Measurements from ENCODE around the gene CDK11A.
A peak's percentile ranks its signal among the peaks of the same experiment; 100 is the strongest.
"Not testable (repeated sequence)": the region's sequence is repeated elsewhere in the genome, so short reads cannot be mapped to it uniquely, and the experiment has no call there.

The CDK11A gene

DNA sequence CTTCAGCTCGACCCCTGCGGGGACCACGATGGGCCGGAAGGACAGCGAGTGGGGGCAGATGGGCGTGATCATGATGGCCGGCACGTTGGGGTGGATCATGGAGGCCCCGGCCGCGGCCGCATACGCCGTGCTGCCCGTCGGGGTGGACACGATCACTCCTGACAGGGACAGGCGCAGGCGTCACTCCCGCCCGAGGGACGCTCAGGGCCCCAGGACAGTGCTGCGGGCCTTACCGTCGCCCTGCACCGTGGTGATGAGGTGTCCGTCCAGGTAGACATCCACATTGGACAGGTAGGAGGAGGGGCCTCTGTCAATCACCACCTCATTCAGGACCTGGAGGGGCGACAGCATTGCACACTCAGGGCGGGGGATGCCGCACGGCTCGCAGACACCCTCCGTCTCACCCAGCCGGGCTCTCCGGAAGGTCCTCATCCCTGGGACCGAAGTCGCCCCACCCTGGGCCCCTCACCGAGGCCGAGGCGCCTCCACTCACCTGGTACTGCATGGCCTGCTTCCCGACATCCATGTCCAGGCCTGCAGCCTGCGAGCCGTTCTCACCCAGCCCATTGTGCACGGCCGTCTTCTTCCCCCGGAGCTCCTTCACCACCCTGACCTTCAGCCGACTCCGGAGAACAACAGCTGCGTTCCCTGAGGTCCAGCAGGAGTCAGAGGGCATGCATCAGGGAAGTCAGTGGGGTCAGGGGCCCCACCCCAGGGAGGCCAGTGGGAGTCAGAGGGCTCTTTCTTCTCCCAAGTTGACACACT, 30.1 kb upstream of the CDK11A start:
- no peak for DNase-seq

DNA sequence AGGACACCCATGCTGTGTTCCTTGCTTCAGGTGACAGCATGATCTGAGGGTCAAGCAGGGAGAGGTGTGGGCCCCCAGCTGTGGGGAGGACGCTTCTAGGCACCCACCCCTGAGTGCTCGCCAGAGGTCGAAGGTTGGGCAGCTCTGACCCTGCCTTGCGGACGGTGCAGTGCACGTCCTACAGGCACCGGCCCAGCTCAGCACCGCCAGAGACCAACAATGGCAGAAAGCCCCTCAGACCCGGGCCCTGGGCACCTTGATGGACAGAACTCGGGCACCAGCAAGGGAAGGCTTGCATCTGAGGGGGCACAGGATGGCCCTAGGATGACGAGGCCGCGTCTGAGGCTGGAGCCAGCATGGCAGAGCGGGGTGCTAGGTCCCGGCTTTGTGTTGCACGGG, 29.4 kb upstream of the CDK11A start:
- DNase-seq = no peak

DNA sequence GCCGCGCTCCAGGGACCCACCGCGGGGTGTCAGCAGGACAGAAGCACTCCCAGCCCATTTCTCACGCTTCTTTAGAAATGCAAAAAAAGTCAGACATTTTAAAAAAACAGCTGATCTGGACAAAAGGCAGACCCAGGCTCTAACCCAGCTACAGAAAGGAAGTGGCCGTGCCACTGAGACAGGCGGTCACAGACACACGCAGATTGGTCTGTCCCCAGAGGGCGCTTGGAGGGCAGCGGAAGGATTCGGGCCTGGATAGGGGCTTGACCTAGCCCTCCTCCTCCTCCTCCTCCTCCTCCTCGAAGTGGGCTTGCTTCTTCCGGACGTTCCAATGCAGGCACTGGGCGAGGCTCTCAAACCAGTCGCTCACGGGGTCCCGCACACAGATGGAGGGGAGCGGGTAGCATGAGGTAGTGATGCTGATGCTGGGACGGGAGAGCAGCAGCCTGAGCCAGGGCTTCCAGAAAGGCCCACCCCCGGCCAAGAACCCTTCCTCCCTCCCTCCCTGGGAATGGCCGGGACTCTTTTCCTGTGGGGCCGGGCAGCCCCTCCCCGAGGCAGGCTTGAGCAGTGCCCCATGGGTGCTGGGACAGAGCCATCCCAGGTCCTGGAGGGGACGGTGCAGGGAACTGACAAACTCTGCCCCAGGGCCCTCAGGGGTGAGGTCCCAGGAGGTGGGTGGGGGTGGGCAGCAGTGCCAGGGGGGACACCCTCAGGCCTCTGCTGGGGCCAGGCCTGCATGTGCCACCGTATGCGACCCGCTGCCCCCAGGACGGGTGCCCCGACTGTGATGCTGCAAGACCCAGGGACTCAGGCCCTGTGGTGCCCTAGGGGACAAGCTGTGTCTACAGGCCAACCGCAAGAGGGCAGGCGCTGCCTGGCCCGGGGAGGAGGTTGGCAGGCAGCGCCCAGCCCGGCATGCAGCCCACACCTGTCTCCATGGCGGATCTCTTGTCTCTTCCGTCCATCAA, 28.8 kb upstream of the CDK11A start:
- DNase-seq = no peak

DNA sequence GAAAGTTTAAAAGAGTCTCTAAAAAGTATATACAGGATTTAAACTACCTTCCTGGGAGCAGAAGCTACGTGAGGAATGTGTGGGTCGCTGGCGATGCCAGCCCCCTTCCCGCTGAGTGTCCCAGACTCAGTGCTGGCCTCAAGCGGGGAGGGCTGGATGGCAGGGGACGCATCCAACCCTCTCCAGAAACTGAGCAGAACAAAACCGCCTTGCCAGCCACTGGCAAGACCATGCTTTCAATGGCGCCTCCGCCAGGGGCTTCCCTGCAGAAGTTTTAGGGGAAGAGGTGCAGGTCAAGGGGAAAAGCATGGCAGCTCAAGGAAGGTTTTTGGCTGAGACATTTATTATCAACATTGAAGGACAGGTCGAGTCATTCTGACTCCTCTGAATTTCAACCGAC, 28.0 kb upstream of the CDK11A start:
- DNase-seq = no peak

DNA sequence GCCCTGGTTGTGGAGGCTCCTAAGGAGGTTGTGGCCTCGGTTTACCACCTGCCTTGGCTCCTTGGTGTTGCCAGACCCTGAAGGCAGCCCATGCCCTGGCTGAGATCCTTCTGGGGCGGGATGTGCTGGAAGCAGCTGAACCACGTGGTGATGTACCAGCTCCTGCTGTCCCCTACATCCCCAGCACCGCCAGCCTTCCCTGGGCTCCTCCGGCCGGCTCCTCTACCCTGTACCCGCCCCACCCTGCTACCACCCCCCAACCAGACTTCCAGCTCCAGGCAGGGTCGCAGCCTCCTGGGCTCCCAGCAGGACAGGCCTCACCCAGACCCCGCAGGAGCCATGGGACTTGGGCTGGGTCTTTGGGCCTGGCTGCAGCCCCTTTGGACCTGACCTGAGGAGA, 25.8 kb upstream of the CDK11A start:
- not testable (repeated sequence) for DNase-seq

DNA sequence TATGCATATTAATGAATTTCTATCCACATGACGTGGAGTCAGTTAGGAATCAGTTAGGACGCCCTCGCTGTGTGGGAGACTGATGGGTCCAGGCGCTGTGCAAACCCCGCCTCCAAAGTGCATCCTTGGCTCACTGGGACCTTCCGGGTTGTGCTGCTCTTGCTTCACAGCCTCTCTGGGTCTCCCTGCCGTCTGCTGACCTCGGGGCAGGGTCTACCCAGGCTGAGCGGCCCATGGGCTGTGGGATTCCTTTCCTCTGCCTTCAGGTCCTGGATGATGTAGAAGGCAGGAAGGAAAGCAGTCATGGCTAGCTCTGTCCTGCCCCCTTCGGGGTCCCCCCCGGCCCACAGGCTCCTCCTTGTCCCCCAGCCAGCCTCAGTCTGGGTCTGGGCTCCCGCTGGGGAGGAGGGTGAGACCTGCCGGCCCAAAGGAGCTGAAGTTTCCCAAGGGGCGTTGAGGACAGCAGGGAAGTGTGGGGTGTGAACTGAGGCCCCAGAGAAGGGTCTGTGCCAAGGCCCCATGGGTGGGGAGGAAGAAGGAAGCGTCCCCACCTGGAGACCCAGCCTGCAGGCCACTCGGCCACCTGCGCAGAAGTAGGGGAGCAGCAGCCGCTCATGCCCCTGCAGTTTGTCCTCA, 24.6 kb upstream of the CDK11A start:
- no peak for DNase-seq

DNA sequence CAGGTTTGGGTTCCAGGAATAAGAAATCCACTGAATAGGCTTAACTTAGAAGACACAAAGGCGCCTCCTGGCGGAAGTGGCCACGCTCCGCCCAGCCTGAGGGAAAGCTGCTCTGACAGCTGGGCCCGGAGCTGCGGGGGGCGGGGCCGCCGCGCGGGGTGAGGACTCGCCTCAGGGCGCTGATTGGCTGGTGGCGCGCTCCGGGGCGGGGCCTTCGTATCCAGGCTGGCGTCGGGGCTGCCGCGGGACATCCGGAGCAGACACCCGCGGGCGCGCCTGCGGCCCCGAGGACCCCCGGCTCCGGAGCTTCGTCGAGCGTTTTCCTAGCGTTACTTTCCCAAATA, 22.4 kb upstream of the CDK11A start:
- DNase-seq = not testable (repeated sequence)

DNA sequence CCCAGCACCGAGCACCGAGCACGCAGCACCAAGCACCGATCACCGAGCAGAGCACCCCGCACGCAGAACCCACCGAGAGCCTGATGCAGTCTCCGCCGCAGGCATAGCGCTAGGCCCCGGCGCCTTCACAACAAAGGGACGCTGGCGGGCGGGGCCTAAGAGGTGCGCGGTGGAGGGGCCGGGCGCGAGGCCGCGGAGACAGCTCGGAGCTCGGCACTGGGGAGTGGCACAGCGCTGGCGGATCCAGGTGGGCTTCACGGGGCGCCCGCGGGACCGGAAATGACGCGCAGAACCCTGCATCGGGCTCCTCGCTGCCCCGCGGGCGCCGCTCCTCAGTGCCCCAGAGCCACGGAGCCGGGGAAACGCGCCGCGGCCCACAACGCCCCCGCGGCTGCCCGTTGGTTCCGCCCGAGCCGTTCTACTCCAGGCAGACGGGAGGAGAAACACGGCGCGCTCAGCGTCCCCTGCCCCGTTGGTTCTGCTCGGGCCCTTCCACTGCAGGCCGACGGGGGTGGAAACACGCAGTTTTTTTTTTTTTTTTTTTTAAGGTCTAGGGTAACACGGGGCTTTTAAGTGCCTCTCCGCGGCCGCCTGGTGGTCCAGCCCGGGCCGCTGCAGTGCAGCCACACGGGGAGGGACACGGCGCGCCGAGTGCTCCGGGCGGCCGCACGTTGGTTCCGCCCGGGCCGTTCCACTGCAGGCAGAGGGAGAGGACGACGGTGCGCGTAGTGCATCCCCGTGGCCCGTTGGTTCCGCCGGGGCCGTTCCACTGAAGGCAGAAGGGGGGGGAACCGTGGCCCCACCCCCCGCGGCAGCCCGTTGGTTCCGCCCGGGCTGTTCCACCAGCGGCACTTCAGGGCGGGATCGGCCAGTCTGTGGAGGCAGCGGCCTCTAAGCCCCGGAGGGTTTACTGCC, 21.8 kb upstream of the CDK11A start:
- peak; percentile 76 for DNase-seq

DNA sequence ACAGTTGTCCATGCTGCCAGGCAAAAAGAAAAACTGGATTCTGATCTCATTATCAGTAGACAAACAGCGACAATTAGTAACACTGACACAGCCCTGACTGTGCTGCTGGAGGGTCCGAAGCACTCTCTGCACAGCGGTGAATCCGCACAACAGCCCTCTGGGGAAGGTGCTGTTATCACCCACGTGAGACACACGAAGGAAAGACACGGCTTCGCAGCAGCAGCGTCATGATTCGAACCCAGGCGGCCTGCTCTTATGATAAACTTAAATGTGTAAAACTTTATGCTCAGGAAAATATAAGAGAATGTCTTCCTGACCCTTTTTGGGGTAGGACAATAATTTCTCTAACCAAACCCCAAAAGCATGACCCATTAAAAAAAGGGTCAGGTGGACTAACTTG, 18.4 kb upstream of the CDK11A start:
- DNase-seq = not testable (repeated sequence)

DNA sequence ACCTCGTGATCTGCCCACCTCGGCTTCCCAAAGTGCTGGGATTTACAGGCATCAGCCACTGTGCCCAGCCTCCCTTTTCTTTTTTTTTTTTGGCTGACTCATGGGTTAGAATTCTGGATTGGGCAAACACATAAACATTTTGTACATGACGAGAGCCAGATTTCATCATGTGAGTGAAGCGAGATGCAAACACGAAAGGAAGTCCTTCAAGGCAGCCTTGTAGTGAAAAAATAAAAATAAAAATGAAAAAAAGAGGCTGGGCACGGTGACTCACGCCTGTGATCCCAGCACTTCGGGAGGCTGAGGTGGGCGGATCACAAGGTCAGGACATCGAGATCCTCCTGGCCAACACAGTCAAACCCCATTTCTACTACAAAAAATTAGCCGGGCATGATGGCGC, 16.9 kb upstream of the CDK11A start:
- DNase-seq = not testable (repeated sequence)

DNA sequence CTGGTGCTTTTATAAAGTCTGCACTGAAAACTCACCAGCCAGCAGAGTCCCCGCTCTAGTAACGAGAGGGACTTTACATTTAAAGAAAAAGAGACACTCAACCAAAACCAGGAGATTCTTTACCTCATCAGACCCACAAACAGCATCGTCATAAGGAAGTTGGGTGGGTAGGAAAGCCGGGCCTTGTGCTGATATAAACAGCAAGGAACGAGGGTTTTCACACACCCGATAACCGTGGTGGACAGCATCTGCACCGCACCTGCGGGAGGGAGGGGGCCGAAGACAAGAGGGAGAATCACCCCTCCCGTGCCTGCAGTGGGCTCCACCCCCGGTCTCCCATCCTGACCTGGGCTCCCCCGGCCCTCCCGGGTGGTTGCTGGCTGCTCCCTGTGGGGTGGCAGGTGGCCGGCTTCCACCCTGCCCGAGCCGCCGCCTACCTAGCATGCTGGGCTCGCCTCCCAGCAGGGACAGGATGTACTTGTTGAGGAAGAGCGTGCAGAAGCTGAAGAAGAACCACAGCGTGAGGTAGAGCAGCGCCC, 14.7 kb upstream of the CDK11A start:
- DNase-seq = not testable (repeated sequence)

DNA sequence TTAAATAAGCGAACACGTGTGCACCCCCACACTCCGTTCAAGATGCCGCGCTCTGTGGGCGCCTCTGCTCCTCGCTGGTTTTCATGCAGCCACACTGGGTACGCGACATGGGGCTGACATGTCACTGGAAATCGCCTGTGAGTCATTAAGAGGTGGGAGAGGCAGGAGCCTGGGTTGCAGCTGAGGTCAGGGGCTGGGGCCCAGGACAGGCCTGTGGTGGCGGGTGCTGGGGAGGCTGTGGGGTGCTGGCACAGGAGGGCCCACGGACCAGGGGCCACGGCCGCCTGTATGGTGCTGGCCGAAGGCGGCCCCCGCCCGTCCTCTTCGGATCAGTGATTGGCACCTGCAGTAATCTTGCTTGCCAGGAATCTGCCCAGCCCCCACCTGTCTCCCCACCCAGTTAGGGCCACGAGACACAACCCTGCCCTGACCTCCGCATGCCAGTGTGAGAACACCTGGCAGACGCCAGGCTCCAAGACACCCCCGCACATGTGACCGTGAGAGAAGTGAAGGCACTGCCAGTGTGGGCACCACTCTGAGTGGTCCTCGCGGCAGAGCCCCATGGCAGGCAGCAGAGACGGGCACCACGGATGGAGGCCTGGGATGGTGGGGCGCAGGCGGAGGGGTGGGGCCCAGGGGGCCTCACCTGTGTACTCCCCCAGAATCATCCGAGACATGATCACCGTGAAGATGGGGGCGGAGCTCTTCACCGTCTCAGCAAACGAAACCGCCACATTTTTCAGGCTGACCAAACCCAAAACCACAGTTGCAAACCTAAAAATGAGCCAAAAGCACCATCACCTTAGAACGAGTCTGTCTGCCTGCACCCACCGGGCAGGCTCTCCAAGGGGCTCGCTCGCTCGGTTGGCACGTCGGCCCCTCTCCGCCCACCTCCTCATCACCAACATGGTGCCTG, 13.8 kb upstream of the CDK11A start:
- not testable (repeated sequence) for DNase-seq

DNA sequence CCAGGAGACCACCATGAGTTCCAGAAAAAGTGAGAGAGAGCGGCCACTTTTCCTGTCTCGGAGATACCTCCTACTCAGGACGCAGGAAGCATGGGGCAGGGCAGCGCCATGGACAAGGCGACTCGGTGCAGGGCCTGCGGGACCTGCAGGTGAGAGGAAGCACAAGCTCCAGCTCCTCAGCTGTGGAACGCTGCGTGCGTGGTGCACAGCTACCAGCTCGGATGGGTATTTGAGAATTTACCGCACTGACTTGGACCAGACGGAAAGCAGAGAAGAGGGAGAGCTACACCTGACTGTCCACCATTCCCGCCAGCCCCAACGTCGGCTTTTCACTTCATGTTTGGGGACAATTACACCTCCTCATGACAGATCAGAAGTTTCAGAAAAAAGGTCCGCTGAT, 8.2 kb upstream of the CDK11A start:
- no peak for DNase-seq

DNA sequence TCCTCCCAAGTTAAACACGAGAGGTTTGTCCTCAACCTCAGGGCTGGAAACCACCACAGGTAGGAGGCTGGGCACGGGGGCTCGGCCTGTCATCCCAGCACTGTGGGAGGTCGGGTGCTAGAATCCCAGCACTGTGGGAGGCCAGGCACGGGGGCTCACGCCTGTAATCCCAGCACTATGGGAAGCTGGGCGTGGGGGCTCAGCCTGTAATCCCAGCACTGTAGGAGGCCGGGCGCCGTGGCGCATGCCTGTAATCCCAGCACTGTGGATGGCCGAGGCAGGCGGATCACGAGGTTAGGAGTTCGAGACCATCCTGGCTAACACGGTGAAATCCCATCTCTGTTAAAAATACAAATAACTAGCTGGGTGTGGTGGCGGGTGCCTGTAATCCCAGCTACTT, 6.7 kb upstream of the CDK11A start:
- DNase-seq = no peak

DNA sequence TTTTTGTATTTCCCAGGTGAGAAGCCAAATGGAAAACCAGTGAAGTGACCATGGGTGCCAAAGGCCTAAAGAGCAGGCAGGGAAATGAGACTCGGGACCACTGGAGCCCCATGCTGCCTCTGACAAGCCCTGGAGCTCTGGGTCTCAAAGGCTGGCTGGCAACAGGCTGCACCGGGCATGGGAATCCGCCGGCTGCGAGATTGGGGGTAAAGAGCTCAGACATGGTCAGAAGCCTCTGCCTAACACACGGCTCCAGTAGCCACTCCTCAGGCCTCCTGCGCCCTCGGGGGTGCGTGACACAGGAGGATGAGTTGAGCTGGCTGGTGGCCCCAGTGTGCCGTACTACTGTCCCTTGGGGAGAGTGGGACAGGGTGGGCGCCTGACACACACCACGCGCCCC, 6.1 kb upstream of the CDK11A start:
- not testable (repeated sequence) for DNase-seq

DNA sequence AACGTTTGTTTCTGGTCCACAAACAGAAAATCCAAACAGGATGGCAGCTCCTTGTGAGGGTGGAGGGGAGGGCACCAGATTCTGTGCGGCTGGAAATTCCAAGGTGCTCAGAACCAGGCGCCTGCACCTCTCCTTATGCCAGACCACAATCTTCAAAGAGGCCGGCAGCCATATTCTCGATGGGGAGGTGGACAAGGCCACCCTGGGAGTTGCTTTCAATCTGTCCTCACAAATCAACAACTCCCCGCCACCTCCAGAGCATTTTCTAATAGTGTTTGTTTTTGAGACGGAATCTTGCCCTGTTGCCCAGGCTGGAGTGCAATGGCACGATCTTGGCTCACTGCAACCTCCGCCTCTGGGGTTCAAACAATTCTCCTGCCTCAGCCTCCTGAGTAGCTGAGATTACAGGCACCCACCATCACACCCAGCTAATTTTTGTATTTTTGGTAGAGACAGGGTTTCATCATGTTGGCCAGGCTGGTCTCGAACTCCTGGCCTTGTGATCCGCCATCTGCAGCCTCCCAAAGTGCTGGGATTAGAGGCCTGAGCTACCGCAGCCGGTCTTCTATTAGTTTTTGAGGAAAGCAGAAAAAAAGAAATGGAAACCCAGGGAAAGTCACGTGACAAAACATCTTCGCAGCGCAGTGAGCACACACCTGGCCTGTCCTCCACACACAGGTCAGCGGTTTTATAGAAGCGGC, 5.1 kb upstream of the CDK11A start:
- not testable (repeated sequence) for DNase-seq

DNA sequence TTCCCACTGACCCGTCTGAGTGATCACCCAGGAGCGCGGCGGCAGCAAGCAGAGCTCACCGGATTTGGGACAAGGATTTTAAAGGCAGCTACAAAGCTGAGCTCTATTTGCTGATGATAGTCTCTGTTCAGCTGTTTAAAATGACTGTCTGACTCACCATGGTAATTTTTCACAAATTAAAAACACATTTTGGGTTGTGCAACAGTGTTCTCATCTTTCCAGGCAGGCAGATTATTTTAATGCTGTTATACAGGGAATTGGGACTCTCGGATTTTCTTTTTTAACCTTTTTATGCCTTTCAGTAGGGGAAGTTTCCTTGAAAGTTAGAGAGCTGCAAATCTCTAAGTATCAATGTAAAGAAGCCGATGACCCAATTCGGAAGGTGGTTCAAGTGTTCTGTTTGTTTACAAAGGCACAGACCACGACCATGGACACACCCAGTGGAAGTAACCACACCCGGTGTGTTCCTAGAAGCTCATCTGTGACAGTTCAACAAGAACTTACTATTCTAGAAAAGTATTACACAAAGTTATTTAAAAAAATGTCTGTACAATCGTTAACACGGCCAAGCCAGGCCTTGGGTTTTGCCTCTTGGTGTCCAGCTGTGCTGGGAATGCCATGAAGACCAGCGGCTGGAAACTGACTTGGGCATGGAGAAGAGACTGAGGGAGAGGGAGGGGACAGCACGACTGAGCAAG, 4.3 kb upstream of the CDK11A start:
- DNase-seq = peak; percentile 58

DNA sequence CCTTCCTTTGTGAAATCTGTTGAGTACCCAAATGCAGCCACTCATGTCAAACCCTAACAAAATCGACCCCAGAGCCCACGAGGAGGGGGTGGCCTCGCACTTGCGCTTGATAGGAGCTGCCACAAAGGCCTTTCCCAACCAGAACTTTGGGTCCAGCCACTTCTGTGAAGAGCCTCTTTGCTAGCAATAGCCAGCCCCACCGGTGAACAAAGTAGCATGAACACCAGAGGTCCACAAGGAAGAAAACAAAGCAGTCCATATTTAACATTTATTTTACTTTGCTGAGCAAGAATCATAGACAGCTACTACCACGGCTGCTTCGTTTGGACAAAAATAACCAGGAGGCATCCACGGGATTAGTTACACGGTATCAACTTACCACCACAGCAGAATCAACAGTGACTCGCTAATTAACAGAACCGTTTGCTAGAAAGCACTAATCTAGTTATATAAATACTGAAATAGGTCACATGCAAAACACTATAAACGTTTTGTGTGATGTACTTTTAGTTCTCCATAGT, 3.0 kb upstream of the CDK11A start:
- DNase-seq = not testable (repeated sequence)

DNA sequence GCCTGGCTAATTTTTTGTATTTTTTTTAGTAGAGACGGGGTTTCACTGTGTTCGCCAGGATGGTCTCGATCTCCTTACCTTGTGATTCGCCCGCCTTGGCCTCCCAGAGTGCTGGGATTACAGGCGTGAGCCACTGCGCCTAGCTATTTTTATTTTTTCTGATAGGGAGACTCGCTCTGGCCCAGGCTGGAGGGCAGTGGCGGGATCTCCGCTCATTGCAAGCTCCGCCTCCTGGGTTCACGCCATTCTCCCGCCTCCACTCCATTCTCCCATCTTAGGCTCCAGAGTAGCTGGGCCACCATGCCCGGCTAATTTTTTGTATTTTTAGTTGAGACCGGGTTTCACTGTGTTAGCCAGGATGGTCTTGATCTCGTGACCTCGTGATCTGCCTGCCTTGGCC, 1.9 kb upstream of the CDK11A start:
- DNase-seq = not testable (repeated sequence)

Data from hematopoietic multipotent progenitor cell treated with erythropoietin and hydrocortisone succinate and interleukin-3 and kit ligand, for 4 days (in vitro differentiated cells).